Measurements from ENCODE around the gene DLG2.

DLG2 gene

GRCh38 chr11:84056653-84057376 lies 1570.3 kb downstream of the DLG2 start:
- DNase-seq (ENCODE audit: low read depth in 4 of 4, low spot score in 1 of 4) = no peak

DNA sequence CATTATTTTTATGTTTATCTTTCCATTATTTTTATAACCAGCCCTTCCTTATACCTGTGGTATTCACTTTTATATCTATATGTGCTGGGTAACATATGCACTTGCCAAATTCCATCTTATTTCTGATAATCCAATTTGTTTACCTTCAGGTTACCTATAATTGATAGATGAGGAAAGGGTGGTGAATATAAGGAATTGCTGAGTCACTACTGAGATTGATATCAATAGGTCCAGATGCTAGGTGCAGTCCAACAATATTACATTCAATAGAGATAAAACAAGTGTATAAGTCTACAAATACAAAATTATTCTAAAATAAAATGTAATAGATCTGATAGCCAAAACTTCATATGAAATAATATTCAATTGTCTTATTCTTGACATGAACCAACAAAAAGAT lies 1582.0 kb downstream of the DLG2 start:
- DNase-seq (ENCODE audit: low read depth in 4 of 4, low spot score in 1 of 4) = no peak

- DNase-seq (ENCODE audit: low read depth in 4 of 4, low spot score in 1 of 4) = no peak
These were observed 1582.4 kb downstream of the DLG2 start for GRCh38 chr11:84044706-84045105.

GRCh38 chr11:84036664-84037194 lies 1590.4 kb downstream of the DLG2 start:
- no peak for DNase-seq (ENCODE audit: low read depth in 4 of 4, low spot score in 1 of 4)

- no peak for DNase-seq (ENCODE audit: low read depth in 4 of 4, low spot score in 1 of 4)
These were observed 1591.5 kb downstream of the DLG2 start for GRCh38 chr11:84035645-84036044.

DNA sequence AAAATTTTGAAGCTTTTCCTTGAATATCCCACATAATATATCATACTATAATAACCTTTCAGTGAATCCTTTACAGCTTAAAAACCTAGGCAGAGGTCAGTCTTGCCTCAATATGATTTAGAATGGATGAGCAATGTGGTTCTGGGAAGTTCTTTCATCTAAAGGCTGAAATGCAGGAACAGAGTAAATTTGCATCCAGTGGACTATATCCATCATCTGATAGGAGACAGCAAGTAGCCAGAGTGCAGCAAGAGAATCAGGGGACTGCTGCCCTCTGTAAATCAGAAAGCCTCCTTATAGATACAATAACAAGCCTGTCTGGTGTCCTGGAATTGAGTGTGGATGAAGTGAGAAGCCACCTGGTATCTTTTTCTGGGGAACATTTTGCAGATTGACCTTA lies 1592.7 kb downstream of the DLG2 start:
- no peak for DNase-seq (ENCODE audit: low read depth in 4 of 4, low spot score in 1 of 4)

GRCh38 chr11:84024266-84024665 lies 1602.9 kb downstream of the DLG2 start:
- DNase-seq (ENCODE audit: low read depth in 4 of 4, low spot score in 1 of 4) = no peak

- no peak for DNase-seq (ENCODE audit: low read depth in 4 of 4, low spot score in 1 of 4)
These were observed 1604.4 kb downstream of the DLG2 start for GRCh38 chr11:84022695-84023094.

- DNase-seq (ENCODE audit: low read depth in 4 of 4, low spot score in 1 of 4) = no peak
These were observed 1604.9 kb downstream of the DLG2 start for GRCh38 chr11:84022201-84022600.

DNA sequence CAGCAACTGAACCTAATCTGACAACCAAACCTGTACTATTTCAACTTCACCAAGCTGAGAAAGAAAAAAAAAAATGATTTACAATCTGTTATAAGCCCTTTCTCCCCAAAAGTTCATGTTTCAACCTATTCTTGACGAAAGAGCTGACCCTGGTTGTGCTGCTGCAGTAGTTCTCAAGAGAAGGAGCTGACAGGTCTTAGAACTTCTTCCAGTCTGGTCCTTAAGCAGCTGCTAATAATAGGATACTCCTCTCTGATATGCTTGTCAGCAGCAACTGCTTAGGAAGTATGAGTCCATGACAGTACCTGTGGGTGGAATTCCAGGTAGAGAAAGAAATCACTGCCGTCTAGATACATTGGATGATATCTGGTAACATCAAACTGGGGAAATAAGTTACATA lies 1605.9 kb downstream of the DLG2 start:
- no peak for DNase-seq (ENCODE audit: low read depth in 4 of 4, low spot score in 1 of 4)

- DNase-seq (ENCODE audit: low read depth in 4 of 4, low spot score in 1 of 4) = no peak
These were observed 1607.5 kb downstream of the DLG2 start for GRCh38 chr11:84019571-84020194.

- no peak for DNase-seq (ENCODE audit: low read depth in 4 of 4, low spot score in 1 of 4)
These were observed 1612.6 kb downstream of the DLG2 start for GRCh38 chr11:84014539-84014938.

- DNase-seq (ENCODE audit: low read depth in 4 of 4, low spot score in 1 of 4) = no peak
These were observed 1614.8 kb downstream of the DLG2 start for GRCh38 chr11:84012171-84012826.

DNA sequence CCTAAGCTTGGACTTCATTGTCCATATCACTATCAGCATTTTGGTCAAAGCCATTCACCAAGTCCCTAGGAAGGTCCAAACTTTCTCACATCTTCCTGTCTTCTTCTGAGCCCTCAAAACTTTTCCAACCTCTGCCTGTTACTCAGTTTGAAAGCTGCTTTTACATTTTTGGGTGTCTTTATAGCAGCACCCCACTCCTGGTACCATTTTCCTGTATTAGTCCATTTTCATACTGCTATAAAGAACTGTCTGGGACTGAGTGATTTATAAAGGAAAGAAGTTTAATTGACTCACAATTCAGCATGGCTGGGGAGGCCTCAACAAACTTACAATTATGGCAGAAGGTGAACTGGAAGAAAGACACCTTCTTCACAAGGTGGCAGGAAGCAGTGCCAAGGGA lies 1624.0 kb downstream of the DLG2 start:
- no peak for DNase-seq (ENCODE audit: low read depth in 4 of 4, low spot score in 1 of 4)

GRCh38 chr11:83998921-83999320 lies 1628.2 kb downstream of the DLG2 start:
- DNase-seq (ENCODE audit: low read depth in 4 of 4, low spot score in 1 of 4) = no peak

DNA sequence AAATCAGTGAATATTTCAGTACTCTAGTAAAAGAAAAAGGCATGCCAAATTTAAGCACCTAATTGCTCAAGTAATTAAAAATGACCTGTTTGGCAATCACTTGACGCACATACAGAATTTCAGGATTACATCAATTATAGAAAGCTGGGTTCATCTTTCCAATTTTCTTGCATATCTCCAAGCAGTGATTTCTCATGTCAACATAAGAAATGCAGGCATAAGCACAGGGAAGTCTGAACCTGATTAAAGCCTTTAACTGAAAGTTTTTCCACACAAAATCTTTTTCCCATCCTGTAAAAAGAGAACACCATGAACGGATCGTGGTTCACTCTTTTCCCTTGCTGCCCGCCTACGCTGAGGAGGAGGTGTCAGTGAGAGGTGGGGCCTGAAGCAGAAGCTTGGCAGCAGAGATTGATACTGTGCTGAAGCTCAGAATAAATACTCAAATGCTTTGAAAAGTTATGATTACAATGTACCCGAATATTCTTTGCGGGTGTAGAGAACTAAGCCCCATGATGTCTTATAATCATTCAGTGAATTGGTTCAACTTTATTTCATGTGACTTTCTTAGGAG lies 1636.9 kb downstream of the DLG2 start:
- DNase-seq (ENCODE audit: low read depth in 4 of 4, low spot score in 1 of 4) = no peak

DNA sequence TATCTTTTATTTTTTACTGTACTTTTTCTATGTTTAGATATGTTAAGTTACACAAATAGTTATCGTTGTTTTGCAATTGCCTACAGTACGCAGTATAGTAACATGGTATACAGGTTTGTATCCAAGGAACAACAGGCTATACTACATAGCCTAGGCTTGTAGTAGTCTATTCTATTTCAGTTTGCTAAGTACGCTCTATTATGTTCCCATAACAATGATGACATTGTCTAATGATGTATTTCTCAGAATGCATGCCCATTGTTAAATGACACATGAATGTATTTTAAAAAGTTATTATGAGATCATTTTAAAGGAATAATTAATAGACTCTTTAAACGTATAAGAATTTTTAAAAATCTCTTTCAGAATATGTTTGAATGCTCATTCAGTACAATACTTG lies 1644.3 kb downstream of the DLG2 start:
- no peak for DNase-seq (ENCODE audit: low read depth in 4 of 4, low spot score in 1 of 4)

DNA sequence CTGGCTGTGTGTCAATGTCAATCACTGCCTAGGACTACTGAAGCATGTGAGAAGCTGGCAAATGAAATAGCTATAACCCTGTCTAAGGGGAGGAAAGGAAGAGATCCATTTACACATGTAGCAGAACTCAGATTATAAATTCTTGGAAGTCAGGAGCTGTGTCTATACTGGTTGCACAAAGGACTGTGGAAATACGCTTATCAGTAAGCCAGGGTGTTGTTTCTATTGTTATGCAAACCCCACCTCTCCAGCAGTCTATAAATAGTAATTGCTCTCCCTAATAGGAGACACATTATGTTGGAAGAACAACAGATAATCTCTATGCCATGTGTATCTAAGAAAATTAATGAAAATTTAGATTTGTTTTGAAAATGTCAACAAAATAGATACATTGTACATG lies 1647.6 kb downstream of the DLG2 start:
- DNase-seq (ENCODE audit: low read depth in 4 of 4, low spot score in 1 of 4) = no peak

GRCh38 chr11:83978942-83979341 lies 1648.2 kb downstream of the DLG2 start:
- DNase-seq (ENCODE audit: low read depth in 4 of 4, low spot score in 1 of 4) = no peak

- DNase-seq (ENCODE audit: low read depth in 4 of 4, low spot score in 1 of 4) = no peak
These were observed 1651.1 kb downstream of the DLG2 start for GRCh38 chr11:83976086-83976485.

DNA sequence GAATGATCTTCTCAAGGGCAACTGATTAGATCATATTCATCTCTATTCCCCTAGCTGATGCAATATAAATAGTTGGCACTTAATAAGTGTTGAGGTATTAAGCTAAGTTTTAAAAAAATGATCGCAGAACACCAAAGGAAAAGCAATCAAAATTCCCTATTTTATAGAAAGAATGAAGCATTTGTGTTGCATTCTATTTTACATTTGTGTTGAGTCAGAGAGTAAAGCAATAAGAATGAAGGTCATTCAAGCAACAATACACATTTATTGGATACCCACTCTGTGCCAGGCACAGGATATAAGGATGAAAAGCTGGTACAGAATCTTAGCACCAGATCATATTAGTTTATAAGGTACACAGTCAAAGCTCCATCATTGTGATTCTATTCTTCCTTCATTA lies 1654.6 kb downstream of the DLG2 start:
- no peak for DNase-seq (ENCODE audit: low read depth in 4 of 4, low spot score in 1 of 4)

DNA sequence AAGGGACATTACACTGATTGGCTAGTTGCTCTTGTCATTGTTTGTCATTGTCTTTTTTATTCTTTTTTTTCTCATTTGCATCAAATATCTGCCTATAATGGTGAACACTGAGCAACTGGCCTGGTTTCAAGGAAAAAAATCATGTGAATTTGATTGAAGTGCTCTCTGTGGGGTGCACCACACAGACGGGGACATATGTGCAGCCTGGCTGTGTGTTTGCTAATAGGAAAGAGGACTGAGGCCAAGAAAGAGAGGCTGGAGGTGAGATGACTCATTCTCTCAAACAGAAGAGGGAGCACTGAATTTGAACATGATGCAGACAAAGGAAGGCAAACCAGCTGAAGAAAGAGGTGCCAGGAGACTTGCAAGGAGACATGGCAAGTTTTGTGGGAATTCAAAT lies 1656.1 kb downstream of the DLG2 start:
- no peak for DNase-seq (ENCODE audit: low read depth in 4 of 4, low spot score in 1 of 4)

All from stimulated activated CD4-positive, alpha-beta T cell treated with anti-CD3 and anti-CD28 coated beads, Interleukin-1b, Interleukin-23, amount 100 ng/mL, for 24 hours (primary cell).